NCI-H1930 (cell line): Measurements from ENCODE around the gene PSMB3.

ENCODE experiments used
- DNase-seq, 2 experiments: peaks; one replicate each; lab custom pipeline; 2025; lab: John Stamatoyannopoulos, UW

Gene PSMB3

GRCh38 chr17:38797158-38797490, 44.6 kb downstream of the PSMB3 start:
- DNase-seq: no peak

DNA sequence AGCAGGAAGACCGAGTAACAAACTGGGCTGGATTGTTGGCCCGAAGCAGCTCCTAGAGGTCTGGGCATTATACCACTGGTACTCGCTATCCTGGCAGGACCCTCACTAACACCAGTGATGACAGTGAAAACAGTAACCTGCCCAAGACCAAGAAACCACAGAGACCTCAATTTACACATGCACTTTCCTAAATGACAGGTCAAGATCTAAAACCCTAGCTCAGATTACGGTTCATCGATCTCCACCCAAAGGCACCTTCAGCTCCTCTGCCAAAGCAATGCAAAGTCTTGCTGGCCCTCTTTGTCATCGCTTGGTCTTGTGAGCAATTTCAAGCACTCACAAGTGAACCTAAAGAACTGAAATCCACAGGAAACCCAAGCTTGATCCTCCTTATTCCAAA, 45.3 kb downstream of the PSMB3 start:
- no peak for DNase-seq

- DNase-seq: peak in 1 of 2 experiments; percentile 51
Measured at GRCh38 chr17:38798614-38799500, 46.3 kb downstream of the PSMB3 start.

DNA sequence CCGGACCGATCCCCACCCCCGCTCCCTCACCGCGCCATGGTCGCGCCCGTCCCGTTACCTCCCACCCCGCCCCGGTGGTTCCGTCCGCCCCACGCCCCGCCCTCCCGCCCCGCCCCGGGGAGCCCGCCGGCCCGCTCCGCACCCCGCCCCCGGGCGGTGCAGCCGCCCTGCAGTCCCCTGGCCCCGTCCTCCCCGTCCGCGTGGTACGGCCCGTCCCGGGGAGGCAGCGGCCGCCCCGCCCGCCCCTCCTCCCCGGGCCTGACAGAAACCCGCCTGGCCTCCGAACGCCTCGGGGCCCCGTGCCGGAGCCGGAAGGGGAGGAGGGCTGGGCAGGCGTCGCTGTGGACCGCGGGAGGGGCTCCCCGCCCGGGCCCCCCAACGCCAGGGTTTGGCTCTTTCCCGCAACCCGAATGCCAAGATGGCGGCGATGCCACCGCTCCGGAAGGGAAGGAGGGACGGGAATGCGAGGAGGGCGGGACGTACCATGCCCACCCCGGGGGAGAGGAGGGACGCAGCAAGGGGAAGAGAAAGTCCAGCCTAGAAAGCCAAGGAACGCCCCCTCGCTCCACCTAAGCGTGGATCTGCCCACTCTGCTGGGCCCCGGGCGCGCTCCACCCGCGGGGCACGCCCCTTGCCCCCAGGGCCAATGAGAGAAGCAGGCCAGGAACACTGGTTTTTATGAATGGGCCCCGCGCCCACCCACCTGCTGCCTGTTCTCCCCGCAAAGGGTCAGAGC, 47.1 kb downstream of the PSMB3 start, which contains the start of gene PIP4K2B:
PIP4K2B (minus strand) TSS at position 56 of the 736 bp plus-strand sequence. CDS start 132 bp downstream, outside the sequence.
- DNase-seq: peak; percentile 96 to 97

DNA sequence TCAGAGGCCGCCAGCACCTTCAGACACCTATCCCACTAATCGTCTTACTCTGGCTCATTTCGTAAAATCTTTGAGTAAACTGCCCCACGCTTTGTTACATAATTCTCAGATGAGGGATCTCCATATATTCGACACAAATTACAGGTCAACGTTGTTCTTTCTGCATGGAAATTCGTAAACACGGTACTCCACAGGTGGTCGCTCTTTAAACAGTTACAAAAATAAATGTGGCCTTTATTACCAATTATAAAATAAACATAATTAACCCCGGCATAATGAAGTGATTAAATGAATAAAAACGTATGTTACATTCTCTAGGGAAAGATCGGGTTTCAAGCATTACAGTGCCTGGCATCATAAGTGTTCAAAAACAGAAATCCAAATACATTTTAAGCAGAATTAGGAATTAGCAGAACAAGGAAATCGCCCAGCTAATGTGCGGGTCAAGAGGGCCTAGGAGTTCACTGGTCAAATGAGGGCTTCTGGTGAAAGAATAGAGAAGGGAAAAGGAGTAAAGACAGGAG, 47.8 kb downstream of the PSMB3 start:
- DNase-seq: no peak

DNA sequence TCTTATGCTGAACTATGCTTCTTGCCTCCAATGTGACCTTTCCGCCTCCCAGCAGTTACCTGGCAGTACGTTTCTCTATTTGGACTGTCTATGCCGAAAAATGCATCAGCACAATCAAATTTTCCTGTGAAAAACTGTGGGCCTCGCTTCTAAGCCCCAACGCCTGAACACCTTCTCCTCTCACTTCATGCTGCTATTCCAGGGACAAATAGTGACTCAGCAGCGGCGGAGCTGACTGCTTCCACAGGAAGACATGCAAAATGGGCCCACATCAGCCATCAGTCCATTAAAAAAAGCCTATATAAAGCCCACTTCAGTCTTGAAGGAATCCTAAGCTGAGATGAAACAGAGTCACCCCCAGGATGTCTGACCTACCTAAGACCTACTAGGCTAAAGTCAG, 57.3 kb downstream of the PSMB3 start:
- DNase-seq: no peak
